SW 1271 (cell line): Measurements from ENCODE around the gene PRG3.
A peak's percentile ranks its signal among the peaks of the same experiment; 100 is the strongest.

Source experiments
- DNase-seq, 2 experiments: peaks; one replicate each; lab custom pipeline; 2025; lab: John Stamatoyannopoulos, UW

Gene PRG3

DNA sequence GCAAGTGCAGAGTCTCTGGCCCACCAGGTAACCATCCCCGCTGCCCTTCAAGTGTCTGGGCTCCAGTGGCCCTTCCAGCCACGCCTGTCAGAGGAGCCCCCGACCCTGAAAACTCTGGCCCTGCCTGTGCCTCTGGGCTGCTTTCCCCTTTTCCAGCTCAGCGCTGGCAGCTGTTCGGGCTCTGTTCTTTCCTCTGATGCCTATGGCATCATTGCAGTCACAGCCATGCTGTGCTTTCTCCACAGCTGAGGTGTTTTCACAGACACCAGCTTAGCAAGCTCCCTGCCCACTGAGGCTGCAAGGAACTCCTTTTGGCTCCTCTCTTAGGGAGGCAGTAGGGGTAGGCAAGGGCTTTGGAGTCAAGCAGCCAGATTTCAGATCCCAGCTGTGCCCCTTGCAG lies 21.6 kb downstream of the PRG3 start:
- DNase-seq = no peak

- DNase-seq = no peak
Measured at GRCh38 chr11:57358991-57359390, 22.0 kb downstream of the PRG3 start.

DNA sequence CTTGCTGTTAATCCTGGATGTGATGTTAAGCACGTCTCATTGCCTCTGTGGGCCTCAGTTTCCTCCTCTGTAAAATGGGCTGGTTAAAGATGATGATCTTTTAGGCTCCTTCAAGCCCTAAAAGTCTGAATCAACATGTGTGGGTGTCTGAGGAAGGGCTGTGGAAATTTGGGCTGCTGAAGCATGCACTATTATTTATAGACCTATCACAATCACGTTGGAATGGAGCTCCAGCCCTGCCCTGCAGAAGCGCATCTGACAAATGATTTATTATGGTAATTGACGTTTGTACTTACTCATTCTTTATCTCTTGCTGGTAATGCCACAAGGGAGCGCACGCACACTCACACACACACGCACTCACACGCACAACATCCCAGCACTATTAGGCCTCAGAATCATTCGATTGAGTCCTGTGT lies 22.4 kb downstream of the PRG3 start:
- no peak for DNase-seq

- DNase-seq = no peak
Measured at GRCh38 chr11:57357856-57358255, 23.1 kb downstream of the PRG3 start.

GRCh38 chr11:57357310-57357709 lies 23.6 kb downstream of the PRG3 start:
- no peak for DNase-seq

GRCh38 chr11:57356268-57356667 lies 24.7 kb downstream of the PRG3 start:
- DNase-seq = no peak

DNA sequence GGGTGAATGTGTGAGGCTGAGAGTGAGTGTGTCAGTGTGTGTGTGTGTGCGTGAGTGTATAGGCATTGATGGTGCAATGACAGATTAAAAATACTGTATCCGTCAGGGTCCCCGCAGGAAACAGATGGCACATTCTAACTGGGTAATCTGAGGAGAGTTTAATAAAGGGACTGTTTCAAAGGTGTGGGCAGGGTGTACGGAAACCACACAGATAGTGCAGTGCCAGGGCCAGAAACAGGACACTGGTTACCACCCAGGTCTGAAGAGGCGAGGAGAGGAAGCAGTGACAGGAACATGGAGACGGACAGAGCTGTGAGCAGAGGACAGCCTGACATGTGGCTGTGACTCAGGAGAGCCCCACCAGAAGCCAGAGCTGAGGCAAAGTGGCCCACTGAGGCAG lies 26.3 kb downstream of the PRG3 start:
- DNase-seq = no peak

- no peak for DNase-seq
Measured at GRCh38 chr11:57353852-57354251, 27.1 kb downstream of the PRG3 start.

GRCh38 chr11:57353446-57353845 lies 27.5 kb downstream of the PRG3 start:
- no peak for DNase-seq

GRCh38 chr11:57353036-57353435 lies 27.9 kb downstream of the PRG3 start:
- DNase-seq = no peak

DNA sequence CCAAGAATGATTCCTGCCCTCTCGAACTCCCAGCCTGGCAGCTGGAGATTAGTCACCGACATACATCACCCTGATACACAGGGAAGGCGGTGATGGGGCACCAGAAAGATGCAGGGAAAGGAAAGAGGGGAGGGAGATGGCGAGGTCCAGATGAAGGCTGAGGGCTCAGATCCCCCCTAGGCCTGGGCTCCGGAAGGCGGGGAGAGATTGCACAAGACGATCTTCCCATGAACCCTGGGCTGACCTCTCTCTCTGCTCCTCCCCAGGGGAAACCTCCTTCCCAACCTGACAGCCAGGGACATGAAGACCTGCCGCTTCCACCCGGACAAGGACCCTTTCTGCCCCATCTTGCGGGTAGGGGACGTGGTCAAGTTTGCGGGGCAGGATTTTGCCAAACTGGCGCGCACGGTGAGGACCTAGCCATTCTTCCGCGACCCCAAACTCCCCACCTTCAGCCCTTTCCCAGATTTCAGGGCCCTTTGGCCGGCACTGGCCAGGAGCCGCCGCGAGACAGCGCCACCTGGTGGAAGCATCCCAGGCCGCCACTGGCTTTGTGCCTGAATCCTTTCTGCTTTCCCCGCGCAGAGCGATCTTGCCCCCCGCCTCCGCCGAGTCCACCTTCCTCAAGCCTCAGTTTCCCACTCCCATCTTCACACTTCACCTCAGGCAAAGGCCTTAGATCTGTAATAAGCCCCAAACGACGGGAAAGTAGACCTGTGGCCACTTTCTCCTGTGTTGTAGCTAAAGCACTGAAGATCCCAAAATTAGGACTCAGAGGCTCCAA lies 31.3 kb downstream of the PRG3 start:
- DNase-seq = no peak

DNA sequence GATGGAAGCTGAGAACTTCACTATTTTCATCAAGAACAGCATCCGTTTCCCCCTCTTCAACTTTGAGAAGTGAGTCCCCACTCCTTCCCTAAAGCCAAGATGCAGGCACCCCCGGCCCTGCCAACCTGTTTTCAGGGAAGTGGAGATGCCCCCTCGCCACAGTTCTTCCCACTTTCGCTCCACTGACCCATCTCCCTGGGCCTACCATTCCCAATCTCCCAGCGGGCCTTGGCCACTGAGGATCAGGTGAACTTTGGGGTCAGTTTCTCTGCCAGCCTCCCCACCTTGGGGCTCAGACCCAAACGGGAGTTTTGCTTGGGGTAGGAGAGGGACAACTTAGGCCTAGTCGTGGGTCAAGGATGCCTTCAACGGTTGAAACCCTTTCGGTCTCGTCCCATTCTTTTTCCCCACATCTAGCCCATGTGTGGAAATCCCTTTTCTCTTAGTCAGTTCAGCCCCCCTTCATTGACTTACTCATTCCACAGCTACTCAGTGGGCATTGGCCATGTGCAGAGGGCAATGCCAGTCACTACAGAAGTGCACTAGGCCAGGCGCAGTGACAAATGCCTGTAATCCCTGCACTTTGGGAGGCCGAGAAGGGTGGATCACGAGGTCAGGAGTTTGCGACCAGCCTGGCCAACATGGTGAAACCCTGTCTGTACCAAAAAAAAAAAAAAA lies 32.2 kb downstream of the PRG3 start:
- DNase-seq = no peak

- no peak for DNase-seq
Measured at GRCh38 chr11:57348052-57348451, 32.9 kb downstream of the PRG3 start.

- no peak for DNase-seq
Measured at GRCh38 chr11:57347336-57347735, 33.6 kb downstream of the PRG3 start.

DNA sequence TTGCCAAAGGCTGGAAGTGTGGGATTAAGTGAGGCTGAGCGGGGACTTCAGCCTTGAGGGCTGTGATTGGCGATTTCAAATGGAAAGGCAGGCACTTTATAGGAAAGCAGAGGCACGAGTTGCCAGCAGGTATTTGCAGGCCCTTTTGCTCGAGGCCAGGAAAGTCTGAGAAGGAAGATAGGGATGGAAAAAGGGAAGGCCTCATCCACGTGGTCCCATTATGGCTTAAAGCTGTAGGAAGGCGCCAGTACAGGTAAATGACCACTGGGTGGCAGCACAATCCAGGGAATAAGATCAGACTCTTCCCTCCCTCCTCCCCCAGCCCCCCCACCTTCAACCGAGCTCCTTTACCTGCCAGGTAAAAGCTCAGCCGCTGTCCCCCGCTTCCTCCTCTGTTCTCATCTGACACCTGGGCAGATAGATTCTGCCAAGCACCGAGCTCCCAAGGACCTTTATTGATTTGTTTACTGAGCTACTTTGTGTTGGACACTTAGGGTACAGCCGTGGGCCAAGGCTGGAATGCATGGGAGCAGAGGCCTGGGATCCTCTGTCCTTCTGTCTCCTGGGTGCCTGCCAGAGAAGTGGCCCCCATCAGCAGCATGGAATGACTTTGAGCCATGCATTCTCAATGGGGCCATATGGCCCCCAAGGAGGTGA lies 35.3 kb downstream of the PRG3 start:
- DNase-seq = peak; percentile 26 to 71

GRCh38 chr11:57344826-57345225 lies 36.1 kb downstream of the PRG3 start:
- no peak for DNase-seq

DNA sequence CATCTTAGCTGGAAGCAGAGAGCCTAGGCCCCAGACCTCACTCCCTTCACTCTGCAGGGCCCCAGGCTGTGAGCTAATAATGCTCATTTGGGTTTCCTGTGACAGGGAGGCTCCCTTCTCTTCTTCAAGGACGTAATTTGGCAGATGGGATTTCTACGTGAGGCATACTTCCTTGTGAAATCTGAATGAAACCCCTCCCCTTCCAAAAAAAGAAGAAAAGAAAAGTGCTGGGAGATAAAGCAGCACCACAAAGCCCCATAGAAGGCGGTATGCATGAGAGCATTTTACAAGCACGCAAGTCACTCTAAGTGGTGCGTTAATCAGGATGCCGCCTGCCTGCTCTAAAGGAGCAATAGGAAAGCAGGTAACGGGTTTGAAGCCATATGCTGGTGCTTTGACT lies 37.1 kb downstream of the PRG3 start:
- no peak for DNase-seq

- no peak for DNase-seq
Measured at GRCh38 chr11:57342702-57343101, 38.2 kb downstream of the PRG3 start.

DNA sequence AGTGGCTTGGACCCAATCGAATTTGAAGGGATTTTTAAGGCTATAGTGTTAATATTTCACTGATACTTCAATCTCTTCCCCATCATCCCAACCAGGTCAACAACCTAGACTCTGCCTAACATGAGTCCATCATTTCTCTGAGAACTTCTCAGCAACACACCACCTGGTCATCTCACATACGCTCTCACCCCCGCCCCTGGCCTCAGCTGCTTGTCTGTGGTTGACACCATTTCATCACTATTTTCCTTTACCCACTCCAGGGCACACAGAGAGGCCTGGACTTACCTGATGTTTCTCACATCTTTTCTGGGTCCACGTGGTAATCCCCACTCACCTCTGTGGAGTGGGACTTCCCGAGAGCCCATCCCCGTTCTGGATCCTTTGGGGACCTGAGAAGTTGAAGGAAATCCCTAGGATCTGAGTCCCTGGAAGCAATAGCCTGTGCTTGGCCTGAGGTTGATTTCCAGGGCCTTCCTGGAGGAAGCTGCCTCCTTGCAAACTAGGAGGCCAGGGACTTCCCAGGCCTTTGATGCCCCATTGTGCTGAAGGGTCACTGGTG lies 39.6 kb downstream of the PRG3 start:
- DNase-seq = no peak

DNA sequence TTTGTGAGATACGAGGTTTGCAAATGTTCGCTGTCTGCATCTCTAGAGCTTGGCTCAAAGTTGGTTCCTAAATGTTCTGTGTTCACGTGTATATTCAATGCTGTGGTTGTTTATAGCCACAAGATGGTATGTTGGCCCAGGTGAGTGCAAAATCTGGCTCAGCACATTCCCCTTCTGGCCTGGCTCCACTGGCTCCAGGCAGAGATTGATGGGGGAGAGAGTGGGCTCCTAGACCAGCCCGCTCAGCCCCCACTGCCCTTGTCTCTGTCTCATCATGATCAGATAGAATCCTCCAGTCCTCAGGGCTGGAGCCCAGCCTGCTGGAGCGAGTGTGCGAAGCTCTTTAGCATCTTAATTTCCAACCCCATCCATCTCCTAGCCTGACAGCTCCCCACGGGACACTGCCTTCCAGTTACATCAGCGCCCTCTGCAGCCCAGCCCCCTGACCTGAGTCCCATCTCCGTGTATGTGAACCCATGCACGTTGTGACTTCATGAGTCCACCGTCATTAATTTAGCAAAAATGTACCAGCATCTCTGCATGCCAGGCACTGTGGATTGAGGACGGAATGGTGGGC lies 40.8 kb downstream of the PRG3 start:
- DNase-seq = no peak

DNA sequence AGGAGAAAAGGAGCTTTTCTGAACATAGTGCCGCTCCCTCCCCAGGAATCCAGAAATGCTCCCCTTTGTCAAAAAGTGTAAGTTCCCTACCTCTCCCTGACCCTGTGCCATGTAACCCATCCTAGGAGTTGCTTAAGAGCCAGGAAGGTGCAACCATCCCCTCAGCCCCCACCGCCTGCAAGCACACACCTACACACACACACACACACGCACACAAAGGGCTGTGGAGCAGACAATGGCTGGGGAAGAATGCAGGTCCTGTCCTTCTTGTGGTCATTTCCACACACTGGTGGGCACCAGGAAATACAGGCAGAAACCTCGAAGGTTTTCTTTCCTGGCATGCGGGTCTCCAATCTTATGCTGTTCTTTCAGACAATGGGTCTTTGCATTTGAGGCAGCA lies 41.6 kb downstream of the PRG3 start:
- no peak for DNase-seq

DNA sequence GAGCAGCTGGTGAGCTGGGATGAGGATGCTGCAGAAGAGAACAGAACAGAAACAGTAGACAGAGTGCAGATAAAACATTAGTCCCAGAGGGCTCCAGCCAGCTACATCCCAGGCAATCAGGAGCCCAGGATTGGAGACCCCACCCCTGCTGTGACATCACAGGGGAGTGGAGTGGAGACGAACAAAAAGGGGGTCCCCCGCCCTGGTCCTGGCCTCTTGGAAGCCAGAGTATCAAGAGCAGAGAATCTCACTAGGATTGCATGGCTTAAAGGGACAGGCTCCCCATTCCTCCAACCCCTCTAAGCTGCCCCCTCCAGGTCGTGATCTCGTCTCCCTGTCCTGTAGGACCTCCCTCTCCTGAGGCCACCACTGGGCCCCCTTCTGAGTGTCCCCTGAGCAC lies 42.8 kb downstream of the PRG3 start, which contains the start of gene P2RX3:
P2RX3 (plus strand) TSS at position 211 of the 400 bp plus-strand sequence. CDS start 199 bp downstream, outside the sequence.
- DNase-seq = no peak
